Fibroblast of lung (primary cell): ENCODE results near the gene ANKZF1. TPM values are rescaled to one million over a fixed set of nuclear protein-coding genes. Genes with fewer than 3 reads are reported as not detected.

Source experiments
- DNase-seq, 2 donors: peaks; one replicate each; pipeline versions ENCODE4 v3.0.0 to v3.0.0-alpha.2; 2010; ENCODE audit warnings: low read depth in 2 of 2
- H2AFZ ChIP-seq: 2 replicates; pipeline ENCODE4 v1.5.1; 2012; ENCODE audit warnings: low read length, control low read depth, inconsistent platforms
- H3K27ac ChIP-seq: 2 replicates; pipeline ENCODE4 v1.5.1; 2011; ENCODE audit warnings: low read length, control low read depth; ENCODE audit not compliant: insufficient read depth
- H3K27me3 ChIP-seq: 2 replicates; pipeline ENCODE4 v1.5.1; 2011; ENCODE audit warnings: mild to moderate bottlenecking, low read length; ENCODE audit not compliant: control insufficient read depth, insufficient read depth
- H3K36me3 ChIP-seq: 2 replicates; pipeline ENCODE4 v1.5.1; 2011; ENCODE audit warnings: low read length; ENCODE audit not compliant: control insufficient read depth, insufficient read depth
- H3K4me1 ChIP-seq: 2 replicates; pipeline ENCODE4 v1.5.1; 2011; ENCODE audit warnings: low read length; ENCODE audit not compliant: control insufficient read depth, insufficient read depth; ENCODE audit errors: extremely low read depth
- H3K4me2 ChIP-seq: 2 replicates; pipeline ENCODE4 v1.5.1; 2011; ENCODE audit warnings: low read length, control low read depth; ENCODE audit not compliant: insufficient read depth; ENCODE audit errors: extremely low read depth
- H3K4me3 ChIP-seq, 4 experiments: fragments of 200-600 bp in 1 of 4; sonication (generic) in 1 of 4; replicated peaks in 1 of 4; 2 replicates each; pipeline ENCODE4 v1.5.1; 2011 to 2016; ENCODE audit warnings: low read length in 4 of 4, low read depth in 3 of 4, mild to moderate bottlenecking in 3 of 4, control low read depth in 2 of 4, inconsistent platforms in 1 of 4, mixed read lengths in 1 of 4; ENCODE audit not compliant: insufficient read depth in 1 of 4; ENCODE audit errors: control extremely low read depth in 1 of 4
- H3K79me2 ChIP-seq: 2 replicates; pipeline ENCODE4 v1.5.1; 2012; ENCODE audit warnings: mild to moderate bottlenecking, low read length, inconsistent platforms; ENCODE audit not compliant: control insufficient read depth, insufficient read depth
- H3K9ac ChIP-seq: 2 replicates; pipeline ENCODE4 v1.5.1; 2011; ENCODE audit warnings: mild to moderate bottlenecking, low read length, control low read depth; ENCODE audit not compliant: insufficient read depth
- H3K9me3 ChIP-seq: 2 replicates; pipeline ENCODE4 v1.5.1; 2012; ENCODE audit warnings: low read depth, low read length; ENCODE audit not compliant: control insufficient read depth, insufficient read depth
- H4K20me1 ChIP-seq: 2 replicates; pipeline ENCODE4 v1.5.1; 2011; ENCODE audit warnings: low read length; ENCODE audit not compliant: control insufficient read depth, insufficient read depth; ENCODE audit errors: extremely low read depth
- EZH2 ChIP-seq: IDR thresholded peaks from 2 replicates; pipeline ENCODE4 v1.5.1; 2012; ENCODE audit warnings: low read length, control low read depth, mild to moderate bottlenecking; ENCODE audit errors: missing control alignments
- polyA plus RNA-seq, 2 donors: library from polyadenylated mRNA; depleted of rRNA in 1 of 2; stranded (reverse) in 1 of 2; unstranded in 1 of 2; fragments of >200 nt; gene quantifications; 2 replicates each; pipeline ENCODE4 v1.2.1, GENCODE V29; 2011 to 2012; ENCODE audit warnings: missing spikeins in 1 of 2
- total RNA-seq: library from RNA; depleted of rRNA; stranded (reverse); fragments of >200 nt; gene quantifications from 2 replicates; pipeline ENCODE4 v1.2.1, GENCODE V29; 2014
- TF ChIP-seq, protein P1 (sequence below), 2 donors: IDR thresholded peaks in 1 of 2; conservative IDR thresholded peaks in 1 of 2; 1 replicate in 1 of 2; 2 replicates in 1 of 2; pipeline ENCODE4 v1.5.1; 2011 to 2012; ENCODE audit warnings: low read length in 2 of 2, control low read depth in 1 of 2, inconsistent platforms in 1 of 2, low read depth in 1 of 2, mild to moderate bottlenecking in 1 of 2

ANKZF1 gene
- total and polyA plus RNA-seq, 2 donors (not counting 1 experiment from before 2014, with no cell fraction given) = 13.2 to 32.7 TPM

DNA sequence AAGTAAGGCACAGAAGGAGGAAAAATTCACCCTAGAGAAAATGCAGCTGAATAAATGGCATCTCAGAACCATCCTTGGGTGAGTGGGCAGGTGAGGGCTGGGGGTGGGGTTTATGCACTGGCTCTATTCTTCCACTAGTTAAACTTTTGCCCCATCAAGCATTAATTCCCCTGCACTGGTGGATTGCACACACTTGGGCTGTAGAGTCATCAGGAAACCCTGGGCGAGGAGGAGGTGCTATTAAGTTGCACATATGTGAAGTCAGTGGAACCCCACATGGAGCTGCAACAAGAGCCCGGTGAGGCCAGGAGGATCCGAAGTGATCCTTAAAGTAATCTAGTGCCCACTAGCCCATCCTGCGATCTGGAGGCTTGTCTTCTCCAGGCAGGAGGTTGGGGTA, 42.8 kb downstream of the ANKZF1 start:
- peaks cover 12% of the 10 kb centered on the region for H3K27me3 ChIP-seq
- H4K20me1 ChIP-seq = no peaks in the 10 kb centered on the region
- H3K4me3 ChIP-seq = no peak overlapping the region
- TF ChIP-seq EZH2 = no peak
- TF ChIP-seq, protein P1, sequence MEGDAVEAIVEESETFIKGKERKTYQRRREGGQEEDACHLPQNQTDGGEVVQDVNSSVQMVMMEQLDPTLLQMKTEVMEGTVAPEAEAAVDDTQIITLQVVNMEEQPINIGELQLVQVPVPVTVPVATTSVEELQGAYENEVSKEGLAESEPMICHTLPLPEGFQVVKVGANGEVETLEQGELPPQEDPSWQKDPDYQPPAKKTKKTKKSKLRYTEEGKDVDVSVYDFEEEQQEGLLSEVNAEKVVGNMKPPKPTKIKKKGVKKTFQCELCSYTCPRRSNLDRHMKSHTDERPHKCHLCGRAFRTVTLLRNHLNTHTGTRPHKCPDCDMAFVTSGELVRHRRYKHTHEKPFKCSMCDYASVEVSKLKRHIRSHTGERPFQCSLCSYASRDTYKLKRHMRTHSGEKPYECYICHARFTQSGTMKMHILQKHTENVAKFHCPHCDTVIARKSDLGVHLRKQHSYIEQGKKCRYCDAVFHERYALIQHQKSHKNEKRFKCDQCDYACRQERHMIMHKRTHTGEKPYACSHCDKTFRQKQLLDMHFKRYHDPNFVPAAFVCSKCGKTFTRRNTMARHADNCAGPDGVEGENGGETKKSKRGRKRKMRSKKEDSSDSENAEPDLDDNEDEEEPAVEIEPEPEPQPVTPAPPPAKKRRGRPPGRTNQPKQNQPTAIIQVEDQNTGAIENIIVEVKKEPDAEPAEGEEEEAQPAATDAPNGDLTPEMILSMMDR (conservative IDR thresholded peaks at IDR 0.05 in 1 of 2, IDR thresholded peaks at IDR 0.05 in 1 of 2; ENCODE audit: low read depth in 1 of 2, low read length in 2 of 2) = no peak
- no peaks in the 10 kb centered on the region for H3K79me2 ChIP-seq
- no peak overlapping the region for H3K9ac ChIP-seq
- no peak overlapping the region for H2AFZ ChIP-seq
- H3K4me2 ChIP-seq = no peak overlapping the region
- H3K36me3 ChIP-seq = no peaks in the 10 kb centered on the region
- H3K9me3 ChIP-seq = no peaks in the 10 kb centered on the region
- H3K4me1 ChIP-seq = peaks cover 12% of the 10 kb centered on the region
- no peak for DNase-seq
- H3K27ac ChIP-seq = no peak overlapping the region

DNA sequence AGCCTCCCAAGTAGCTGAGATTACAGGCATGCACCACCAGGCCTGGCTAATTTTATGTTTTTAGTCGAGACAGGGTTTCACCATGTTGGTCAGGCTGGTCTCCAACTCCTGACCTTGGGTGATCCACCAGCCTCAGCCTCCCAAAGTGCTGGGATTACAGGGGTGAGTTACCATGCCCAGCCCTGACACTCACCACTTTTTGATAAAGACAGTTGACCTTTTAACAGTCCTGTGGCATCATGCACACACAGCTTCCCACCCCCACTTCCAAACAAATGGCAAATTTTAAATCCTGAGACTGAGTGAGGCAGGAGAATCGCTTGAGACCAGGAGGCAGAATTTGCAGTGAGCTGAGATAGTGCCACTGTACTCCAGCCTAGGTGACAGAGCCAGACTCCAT, 43.4 kb downstream of the ANKZF1 start:
- Histone ChIP-seq H4K20me1 (no peaks in the 10 kb centered on the region), H3K4me1 (peaks cover 15% of the 10 kb centered on the region), H3K9me3 (no peaks in the 10 kb centered on the region), H3K4me2 (no peak overlapping the region), H3K9ac (no peak overlapping the region), H3K27me3 (peaks cover 8% of the 10 kb centered on the region), H3K36me3 (no peaks in the 10 kb centered on the region), H2AFZ (no peak overlapping the region), H3K4me3 (no peak overlapping the region), H3K79me2 (no peaks in the 10 kb centered on the region), H3K27ac (no peak overlapping the region)
- no peak for DNase-seq
- TF ChIP-seq EZH2 = no peak
- TF ChIP-seq, protein P1 (conservative IDR thresholded peaks at IDR 0.05 in 1 of 2, IDR thresholded peaks at IDR 0.05 in 1 of 2; ENCODE audit: low read depth in 1 of 2, low read length in 2 of 2) = no peak

DNA sequence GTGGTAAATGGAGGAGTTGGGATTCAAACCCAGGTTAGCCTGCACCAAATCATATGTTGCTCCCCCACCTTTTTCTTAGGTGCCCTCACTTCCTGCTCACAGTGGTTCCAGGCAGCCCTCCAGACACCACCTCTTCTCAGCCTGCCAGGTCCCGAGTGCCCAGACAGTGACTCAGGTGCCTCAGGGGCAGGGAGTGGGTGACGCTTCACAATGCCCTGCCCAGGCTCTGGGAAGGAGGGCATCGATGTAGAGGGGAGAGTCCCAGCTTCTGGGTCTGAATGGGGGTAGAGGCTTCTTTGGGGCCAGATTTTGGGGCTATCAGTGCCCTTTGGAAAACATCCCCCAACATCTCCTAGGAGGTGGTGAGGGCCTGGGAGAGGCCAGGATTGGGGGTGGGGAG, 44.3 kb downstream of the ANKZF1 start:
- no peaks in the 10 kb centered on the region for H3K36me3 ChIP-seq
- H3K4me2 ChIP-seq = peak overlapping the region; percentile 75
- H3K4me1 ChIP-seq = peaks cover 23% of the 10 kb centered on the region
- H3K79me2 ChIP-seq = no peaks in the 10 kb centered on the region
- H3K9me3 ChIP-seq = no peaks in the 10 kb centered on the region
- DNase-seq = peak in 1 of 2 donors; percentile 72
- peaks cover 8% of the 10 kb centered on the region for H3K27me3 ChIP-seq
- no peak overlapping the region for H2AFZ ChIP-seq
- H3K9ac ChIP-seq = no peak overlapping the region
- peak overlapping the region; percentile 53 for H3K27ac ChIP-seq
- no peak for TF ChIP-seq EZH2
- TF ChIP-seq, protein P1 (conservative IDR thresholded peaks at IDR 0.05 in 1 of 2, IDR thresholded peaks at IDR 0.05 in 1 of 2; ENCODE audit: low read depth in 1 of 2, low read length in 2 of 2) = no peak
- no peaks in the 10 kb centered on the region for H4K20me1 ChIP-seq
- H3K4me3 ChIP-seq = no peak overlapping the region
